HG02943 (cell line): ENCODE results near the gene KCNJ2.

ENCODE experiments used
- ATAC-seq: cut with Tn5 transposase; IDR thresholded peaks from one replicate; pipeline ENCODE4 v1.9.1; 2021; ENCODE audit warnings: mild to moderate bottlenecking, low read depth, moderate library complexity; ENCODE audit not compliant: unreplicated experiment

Gene KCNJ2

DNA sequence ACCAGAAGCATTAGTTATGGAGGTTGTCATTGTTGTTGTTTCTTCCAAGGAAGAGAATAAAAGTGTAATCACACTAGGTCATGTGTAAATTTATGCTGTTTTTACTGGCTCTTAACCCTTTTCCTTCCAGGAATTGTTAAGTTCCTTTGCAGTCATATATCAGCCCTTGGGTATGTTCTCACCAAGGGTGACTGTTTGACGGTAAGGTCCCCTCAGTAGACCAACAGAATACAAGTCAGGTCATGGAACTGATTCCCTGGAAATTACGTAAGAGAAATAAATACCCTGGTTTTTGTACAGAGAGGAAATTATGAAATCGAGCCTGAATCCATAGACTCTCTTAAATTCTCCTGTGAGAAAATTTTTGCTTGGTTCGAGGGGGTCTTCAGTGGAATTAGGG, 11.2 kb upstream of the KCNJ2 start:
- no peak for ATAC-seq

DNA sequence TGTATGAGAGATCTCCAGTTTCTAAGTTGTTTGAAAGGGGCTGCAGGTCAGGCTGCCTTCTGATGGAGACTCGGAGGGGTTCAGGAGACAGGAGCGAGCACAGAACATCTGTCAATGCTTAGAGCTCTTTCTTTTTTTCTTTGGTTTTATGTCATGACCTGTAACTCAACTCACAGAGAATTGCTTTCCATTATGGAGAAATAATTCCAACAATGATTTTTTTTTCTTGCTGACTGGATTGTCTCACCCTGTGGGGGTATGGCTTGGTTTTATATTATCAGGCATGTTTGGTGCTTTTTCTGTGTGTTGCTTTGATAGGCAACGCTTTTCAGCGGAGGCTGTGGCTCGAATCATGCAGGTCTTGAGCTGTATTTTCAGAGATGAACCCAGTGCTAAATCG, 10.7 kb upstream of the KCNJ2 start:
- no peak for ATAC-seq

DNA sequence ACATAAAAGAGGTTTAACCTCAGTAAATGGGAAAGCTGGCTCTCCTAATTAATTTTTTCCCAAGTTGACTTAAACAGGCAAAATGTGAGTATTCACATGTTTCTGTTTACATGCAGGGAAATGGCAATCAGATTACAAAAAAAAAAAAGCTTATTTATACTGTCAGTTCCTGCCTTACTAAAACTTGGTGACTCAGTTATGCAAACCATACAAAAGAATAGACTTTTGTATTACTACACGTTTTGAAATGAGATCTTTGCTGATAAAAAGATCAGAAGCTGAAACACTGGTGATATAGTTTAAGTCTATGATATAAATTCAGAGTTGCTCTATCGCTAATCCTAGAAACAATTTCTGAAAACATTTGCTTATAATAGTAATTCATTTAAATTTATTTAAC, 9.4 kb upstream of the KCNJ2 start:
- ATAC-seq: no peak

DNA sequence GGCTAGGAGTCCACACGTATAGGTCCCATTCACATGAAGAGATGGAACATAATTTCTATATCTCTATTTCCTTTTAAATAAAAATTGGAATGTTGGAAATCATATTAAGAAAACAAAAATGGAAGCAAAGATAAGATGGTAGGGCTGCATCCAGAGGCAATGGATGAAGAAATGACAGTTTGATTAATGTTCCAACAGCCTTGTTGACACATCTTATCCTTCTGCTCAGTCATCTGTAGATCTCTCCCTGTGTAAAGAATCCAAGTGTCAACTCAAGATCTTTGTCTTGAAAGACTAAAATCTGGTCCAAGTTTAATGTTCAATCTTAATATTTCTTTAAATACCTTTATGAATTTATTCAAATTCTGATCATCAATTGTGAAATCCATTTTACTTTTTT, 7.8 kb upstream of the KCNJ2 start:
- no peak for ATAC-seq

DNA sequence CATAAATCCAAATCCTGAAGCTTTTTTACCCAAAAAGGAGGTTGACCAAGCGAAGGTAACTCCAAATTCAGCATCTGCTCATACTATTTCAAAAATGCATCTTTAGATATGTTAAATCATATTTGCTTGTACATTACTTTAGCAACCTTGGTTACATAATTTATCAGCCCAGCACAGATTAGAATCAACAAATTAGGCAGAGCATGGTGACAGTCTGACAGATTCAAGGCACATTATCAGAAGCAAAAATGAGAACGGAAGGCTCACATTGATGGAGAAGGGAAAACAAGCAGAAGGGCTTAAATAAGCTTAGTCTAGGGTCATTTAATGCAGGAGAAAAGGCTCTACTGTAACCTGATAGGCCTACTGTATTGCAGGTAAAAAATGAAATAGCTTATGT, 3.9 kb upstream of the KCNJ2 start:
- no peak for ATAC-seq

DNA sequence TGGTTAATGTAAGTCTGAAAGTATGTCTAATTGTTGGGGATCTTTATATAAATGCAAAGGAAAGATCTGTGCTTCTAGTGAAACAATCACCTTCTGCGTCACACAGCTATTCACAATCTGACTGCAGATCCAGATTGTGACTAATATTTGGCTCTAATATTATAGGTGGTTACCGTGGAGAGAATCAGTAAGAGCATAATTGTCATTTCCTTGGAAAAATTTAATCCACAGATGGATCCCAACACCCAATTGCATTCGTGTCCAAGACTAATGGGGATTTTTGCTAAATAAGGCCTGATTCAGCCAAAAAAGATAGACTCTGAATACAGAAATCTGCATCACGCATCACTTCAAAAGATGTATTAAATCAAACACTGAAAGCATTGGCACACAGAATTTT, 2.7 kb upstream of the KCNJ2 start:
- ATAC-seq: no peak

DNA sequence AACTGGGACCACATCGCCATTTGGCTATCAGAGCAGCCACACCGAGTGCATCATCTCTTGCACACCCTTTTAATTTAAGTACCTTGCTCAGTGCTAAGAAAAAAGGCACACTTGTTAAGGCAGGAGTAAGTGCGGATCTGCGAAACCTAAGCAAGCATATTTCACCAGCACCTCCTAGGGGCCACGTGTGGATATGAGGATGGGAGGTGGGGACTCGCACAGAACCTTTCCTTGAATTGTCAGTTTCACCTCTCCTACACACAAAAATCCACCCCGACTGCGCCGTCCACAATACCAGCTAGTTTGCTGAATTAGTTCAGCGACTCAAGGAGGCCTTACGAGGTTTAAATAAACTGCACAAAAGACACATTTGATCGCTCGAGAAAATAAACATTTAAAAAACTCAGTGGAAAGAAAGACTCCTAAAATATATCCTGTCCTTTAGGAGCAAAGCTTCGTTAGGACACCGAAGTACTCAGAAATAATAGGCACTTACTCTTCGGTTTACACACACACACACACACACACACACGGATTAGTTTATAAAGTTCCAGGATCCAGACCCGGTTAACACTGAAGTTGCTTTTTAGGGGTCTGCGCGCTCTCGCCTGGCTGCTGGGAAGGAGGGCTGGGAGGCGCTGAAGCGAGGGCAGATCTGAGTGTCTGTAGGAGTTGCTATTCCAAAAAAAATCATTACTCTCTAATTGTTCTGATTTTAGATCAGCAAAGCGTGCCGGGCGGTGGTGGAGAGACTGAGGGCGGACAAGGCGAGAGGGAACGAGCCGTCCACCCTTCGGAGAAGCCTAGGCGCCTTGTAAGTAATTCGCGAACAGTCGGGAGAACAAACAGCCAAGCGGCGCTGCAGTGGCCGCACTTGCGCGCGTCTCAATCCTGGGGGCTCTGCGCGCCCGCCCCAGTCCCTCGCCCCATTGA, 1.0 kb upstream of the KCNJ2 start:
- peak; percentile 26 for ATAC-seq

DNA sequence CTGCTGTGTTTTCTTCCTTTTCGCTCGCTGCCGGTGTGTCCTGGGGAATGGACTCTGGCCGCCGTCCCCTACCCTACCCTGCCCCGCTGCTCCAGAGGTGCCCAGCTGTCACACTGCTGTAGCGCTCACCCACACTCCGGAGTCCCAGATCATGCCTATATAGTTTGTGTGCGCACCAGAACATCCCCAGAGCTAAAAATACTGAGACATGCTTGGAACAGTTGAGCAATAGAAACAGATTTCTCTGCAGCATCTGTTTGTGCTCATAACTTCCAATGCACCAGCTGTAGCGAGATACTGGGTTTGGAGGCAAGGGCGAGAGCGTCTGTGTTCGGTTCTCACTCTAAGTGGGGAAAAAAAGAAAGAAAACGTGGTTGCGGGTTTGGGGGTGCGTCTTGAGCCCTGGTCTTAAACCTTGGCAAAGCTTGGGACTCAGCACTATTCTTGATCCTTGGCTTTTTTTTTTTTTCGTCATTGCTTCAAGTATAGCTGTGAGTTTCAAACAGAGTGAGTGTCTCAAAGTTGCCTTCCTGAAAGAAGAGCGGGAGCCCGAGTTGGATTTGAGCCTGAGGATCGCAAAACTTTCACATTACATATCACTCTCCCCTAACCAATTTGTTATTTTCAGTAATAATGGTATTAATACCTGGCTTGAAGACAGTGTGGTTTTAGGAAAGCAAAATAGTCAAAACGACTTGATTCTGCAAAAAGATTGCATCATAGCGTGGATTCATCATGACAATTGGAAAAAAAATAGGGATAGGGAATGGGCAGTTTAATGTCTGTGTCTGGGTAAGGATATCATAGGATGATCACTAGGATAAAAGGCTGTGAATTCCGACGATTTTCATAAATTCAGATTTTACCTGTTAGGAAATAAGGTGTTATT, 621 bp downstream of the KCNJ2 start:
- no peak for ATAC-seq

DNA sequence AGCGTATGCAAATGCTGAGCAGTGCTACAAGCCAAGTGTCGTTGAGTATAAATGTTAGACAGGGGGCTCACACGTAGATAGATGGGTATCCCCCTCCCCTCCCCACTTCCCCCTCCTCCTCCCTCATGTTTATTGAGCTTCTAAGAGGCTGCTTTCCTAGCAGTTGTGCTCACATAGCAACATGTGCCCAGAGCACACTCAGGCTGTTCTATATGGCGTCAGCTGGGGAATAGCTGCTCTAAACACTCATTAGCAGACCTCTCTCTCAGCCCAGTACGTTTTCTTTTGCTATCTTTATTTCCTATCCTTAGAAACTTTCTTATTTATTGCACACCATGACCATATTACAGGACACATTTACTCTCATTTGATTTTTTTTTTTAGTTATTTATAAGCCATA, 1.8 kb downstream of the KCNJ2 start:
- ATAC-seq: no peak

DNA sequence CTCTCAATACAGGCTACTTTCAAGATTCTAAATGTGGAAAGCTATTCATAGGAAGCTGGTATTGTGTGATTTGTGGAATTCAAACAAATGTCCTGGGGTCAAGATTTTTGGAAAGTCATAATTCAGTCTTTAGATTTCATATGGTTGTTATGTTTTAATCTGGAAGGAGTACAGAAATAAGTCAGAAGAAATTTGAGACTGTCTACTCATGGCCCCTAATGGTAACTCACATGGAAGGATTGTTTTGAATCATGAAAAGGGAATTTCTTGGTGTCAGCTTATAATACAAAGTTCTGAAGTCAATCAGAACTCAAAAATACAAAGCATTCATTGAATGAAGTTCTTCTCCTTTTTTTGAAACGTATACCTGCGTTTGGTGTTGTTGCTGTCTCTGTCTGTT, 3.1 kb downstream of the KCNJ2 start:
- ATAC-seq: no peak

DNA sequence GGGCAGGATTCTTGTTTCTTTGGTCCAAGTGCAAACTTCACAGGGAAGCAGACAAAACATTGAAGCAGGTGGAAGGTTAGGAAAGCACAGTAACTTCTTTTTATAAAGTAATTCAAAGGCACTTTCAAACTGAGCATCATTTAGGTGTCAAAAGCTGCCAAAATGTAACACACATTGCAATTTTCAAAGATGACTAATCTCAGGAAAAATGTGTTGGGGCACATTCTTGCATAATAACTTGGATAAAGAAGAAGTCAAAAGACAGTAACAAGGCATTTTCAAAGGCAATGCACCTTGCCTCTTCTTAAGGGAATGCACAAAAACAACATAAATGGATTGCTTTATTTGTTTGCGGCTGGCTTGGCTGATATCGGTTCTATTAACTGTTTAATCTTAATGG, 3.6 kb downstream of the KCNJ2 start:
- no peak for ATAC-seq

DNA sequence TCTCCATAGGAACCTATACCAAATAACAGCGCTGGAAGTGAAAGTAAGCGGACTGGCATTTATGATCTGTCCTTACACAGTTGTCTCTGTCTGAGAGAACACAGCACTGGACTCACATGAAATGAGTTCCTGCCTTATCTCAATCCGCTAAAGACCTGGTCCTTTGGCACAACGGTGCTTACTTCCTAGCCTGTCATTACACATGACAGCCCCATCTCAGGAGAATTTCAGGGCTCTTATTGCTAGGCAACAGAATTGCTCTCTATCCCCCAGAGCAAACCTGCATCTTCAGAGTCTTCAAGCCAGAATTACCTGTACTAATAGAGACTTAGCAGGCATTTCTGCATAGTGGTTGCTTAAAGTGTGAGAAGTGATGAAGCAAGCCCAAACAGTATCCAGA, 4.3 kb downstream of the KCNJ2 start:
- no peak for ATAC-seq

DNA sequence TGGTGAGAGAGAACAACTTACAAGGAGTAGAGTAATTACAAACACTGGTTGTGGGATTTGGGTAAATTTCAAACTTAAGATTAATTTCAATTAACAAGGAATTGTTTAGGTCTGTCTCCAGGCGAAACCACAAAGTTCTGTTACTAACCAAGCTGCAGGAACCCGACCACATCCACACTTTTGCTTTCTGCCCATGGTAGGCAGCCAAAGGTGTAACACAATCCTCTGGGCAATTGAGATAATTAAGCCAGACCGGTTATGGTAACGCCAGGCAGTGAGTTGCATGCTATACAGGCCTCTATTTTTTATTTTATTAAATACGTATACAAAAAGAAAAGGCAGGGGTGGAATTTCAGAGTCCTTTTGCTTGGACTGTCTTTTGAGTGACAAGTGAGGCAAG, 12.0 kb downstream of the KCNJ2 start:
- no peak for ATAC-seq

DNA sequence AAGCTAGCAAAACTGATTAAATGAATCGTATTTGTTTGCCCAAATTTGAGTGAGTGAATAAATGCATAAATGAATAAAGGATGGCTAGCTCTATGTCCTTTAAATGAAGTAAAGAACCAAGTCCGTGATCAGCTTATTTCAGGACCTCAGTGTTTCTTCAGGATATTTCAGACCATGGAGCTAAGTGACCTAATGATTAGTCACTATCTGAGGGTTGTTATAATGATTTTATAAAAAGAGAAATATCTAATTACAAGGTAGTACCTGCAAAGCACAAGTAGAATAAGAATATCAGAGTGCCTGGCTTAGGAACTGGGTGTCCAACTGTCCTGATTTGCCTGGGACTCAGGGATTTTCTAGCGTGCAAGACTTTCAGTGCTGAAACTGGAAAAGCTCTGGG, 12.5 kb downstream of the KCNJ2 start:
- no peak for ATAC-seq

DNA sequence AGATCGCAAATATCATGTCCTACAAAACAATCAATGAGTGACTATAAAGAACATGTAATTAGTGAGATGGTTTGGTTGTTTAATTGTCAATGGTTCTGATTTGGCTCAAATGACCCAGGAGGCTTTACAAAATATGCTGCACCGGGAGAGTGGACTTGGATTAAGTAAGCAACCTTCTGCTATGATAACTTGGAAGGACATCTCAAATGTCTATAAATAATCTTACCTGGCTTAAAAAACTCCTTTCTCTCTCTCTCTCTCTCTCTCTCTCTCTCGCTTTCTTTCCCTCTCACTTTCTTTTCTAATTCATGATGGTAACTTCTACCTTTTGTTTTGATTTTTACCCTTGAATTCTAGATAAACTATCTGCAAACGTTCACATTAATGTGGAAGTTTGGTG, 14.2 kb downstream of the KCNJ2 start:
- ATAC-seq: no peak

DNA sequence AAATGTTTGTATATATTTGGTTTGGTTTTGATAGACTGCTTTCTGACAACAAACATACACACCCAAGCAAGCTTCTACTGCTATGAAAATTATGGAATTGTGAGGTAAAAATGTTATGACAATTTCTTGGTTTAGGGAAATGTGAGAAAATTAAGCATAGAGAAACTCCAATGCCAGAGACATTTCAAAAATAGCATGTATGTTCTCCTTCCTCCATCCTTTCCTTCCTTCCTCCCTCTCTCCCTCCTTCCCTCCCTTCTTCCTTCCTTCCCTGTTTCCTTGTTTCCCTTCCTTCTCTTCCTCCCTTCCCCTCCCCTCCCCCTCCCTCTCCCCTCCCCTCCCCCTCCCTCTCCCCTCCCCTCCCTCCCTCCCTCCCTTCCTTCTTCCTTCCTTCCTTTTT, 14.9 kb downstream of the KCNJ2 start:
- no peak for ATAC-seq

DNA sequence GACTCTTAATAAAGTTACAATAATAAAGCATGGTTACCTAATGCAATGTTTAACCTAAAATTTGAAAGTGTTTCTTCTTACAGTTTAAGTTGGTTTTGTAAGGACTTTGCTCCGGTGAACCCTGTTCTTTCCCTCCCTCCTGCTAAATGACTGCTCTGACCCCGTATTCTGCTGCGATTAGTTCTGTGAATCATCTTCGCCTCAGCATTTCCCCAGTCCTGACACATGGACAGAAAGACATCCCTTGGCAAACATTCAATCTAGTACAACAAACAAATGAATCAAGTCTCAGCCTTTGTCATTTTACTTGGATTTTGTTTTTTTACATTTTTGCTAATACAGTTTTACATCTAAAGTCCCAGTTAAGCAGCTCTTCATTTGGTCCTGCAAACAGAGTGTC, 15.4 kb downstream of the KCNJ2 start:
- no peak for ATAC-seq

DNA sequence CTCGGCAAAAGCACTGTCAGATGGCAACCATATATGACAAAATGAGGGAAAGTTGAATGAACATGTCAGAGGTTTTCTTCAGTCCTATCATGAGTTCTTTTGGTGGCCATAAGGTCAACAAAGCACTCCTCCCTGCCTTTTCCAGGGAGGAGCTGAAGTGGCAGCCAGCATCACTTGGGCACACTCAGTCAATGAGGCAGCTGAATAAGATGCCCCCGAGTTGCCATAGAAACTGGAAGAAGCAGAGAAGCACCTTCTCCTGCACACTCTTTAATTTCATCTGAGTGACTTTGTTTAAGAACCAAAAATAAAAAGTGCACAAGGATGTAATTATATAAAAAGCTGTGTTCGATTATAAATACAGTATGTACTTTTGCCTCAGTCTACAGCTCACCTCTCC, 16.0 kb downstream of the KCNJ2 start:
- ATAC-seq: no peak

DNA sequence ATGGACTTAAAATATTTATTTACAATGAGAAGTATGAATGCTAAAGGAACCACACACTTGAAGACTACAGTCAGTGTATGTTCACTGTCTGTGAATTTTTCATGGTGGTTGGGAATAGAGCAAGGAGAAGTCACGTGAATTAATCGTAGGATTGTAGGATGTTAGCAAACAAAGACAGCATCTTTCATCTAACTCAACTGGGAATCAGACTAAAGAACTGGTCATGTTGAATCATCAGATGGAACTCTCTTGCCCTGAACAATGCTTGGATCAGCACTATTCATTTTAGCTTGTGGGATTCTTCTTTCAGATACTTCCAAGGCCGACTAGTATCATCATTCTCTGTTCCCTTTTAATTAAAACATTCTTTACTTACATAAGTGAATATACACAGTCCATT, 18.1 kb downstream of the KCNJ2 start:
- no peak for ATAC-seq

DNA sequence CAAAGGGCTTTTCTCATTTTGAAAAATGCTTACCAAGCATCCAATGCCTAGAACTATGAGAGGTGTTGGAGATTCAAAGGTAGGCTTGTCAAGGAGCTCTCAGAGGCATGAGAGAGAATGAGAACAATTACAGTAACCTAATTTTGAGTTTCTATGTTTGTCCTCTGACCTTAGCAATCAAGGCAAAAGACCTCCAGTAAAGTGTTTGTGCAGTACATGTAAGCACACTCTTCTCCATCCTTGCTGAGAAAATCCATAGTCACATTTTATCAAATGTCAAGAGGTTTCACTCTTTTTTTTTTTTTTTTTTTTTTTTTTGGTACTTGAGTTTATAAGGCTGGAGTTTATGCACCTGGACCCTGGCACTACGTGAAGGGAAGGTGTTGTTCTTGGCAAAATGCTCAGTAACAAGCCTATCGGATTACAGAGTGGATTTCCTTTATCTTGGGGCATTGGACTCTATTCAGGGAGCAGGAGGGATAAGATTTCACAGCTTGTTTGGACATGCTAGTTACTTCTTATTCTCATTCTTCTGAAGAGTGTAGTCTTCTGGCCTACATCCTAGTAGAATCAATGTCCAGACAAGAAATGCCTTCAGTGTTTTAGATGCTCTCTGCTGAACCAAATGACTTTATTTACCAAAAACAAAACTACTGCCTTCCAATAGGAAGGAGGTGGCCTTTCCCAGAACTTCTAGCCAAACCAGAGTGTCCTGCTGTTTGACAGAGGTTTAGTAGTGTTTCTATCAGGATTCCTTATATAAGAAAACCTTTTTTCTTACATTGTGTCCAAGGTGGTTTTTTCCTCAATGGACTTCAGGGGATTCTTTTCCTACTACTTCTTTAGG, 21.9 kb downstream of the KCNJ2 start:
- ATAC-seq: no peak

DNA sequence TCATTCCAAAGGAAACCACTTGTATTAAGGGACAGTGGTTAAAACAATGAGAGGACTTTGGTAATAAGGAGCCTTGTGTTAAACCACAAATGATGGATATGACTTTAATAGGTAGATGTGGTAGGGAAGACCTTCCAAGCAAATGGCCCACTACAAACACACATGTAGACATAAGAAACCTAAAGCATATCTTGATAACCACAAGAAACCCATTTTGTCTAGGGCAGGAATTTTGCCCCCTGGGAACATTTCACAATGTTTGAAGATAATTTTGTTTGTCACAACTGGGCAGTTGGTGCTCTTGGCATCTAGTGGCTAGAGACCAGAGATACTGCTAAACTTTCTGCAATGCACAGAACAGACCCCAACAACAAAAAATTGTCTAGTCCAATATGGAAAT, 25.8 kb downstream of the KCNJ2 start:
- no peak for ATAC-seq
